ENCODE measurements around the gene GABRG3. TPM values are rescaled to one million over a fixed set of nuclear protein-coding genes. Genes with fewer than 3 reads are reported as not detected.

GABRG3 gene
- total and polyA plus RNA-seq, 3 donors from 2014 or later = 3.7 to 13.4 (median 6.9) TPM

DNA sequence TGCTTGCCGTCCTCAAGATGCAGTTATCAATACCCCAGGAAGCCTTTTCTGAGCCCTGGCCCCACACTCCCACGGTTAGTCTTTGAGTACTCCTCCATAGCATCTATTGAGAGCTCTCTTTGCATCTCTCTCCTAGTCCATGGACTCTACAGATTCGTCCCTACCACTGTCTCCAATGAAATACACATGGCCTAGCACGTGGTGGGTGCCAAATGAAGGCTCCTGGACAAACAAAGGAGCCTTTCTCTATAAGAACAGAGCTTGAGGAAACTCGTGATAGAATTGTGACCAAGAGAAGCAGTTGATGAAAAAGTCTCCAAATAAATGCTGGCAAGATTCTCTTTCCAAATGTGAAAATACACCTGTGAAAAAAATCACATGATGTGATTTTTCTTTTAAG, 166.1 kb downstream of the GABRG3 start:
- no peaks in the 10 kb centered on the region for H3K9me3 ChIP-seq
- WGBS, 2 donors = 50 to 67% methylated on average over 5 of the region's 5 CpGs
- H3K4me1 ChIP-seq = no peaks in the 10 kb centered on the region
- TF ChIP-seq, protein P1, sequence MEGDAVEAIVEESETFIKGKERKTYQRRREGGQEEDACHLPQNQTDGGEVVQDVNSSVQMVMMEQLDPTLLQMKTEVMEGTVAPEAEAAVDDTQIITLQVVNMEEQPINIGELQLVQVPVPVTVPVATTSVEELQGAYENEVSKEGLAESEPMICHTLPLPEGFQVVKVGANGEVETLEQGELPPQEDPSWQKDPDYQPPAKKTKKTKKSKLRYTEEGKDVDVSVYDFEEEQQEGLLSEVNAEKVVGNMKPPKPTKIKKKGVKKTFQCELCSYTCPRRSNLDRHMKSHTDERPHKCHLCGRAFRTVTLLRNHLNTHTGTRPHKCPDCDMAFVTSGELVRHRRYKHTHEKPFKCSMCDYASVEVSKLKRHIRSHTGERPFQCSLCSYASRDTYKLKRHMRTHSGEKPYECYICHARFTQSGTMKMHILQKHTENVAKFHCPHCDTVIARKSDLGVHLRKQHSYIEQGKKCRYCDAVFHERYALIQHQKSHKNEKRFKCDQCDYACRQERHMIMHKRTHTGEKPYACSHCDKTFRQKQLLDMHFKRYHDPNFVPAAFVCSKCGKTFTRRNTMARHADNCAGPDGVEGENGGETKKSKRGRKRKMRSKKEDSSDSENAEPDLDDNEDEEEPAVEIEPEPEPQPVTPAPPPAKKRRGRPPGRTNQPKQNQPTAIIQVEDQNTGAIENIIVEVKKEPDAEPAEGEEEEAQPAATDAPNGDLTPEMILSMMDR (IDR thresholded peaks at IDR 0.05) = no peak
- no peak for TF ChIP-seq POLR2A (IDR thresholded peaks at IDR 0.05)
- no peak overlapping the region for H3K27ac ChIP-seq
- no peak for DNase-seq
- intact Hi-C loops (cut with DNase I; ENCODE audit: low total_unique reads) = no loop called here
- no peaks in the 10 kb centered on the region for H3K27me3 ChIP-seq
- H3K36me3 ChIP-seq (ENCODE audit: low read depth, missing control alignments) = no peaks in the 10 kb centered on the region
- no peak overlapping the region for H3K4me3 ChIP-seq

DNA sequence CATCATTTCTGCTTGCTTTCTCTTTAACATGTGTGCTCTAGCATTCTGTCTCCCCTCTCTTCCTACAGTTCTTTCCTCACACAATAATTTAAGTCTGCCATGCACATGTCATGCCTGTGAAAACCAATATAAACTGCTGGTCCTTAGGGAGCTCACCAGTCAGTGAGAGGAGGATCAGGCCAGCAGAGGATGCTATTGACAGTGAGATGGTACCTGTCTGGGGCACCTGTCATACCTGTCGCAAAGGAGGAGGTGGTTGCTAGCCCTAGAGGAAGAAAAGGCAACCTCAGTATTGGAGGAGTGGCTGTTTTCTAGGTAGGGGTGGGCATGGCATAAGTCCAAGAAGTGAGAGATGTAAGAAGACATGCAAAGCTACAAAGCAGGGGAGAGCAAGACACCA, 194.6 kb downstream of the GABRG3 start:
- no peak for DNase-seq
- TF ChIP-seq POLR2A (IDR thresholded peaks at IDR 0.05) = no peak
- TF ChIP-seq, protein P1 (IDR thresholded peaks at IDR 0.05) = no peak
- H3K4me1 ChIP-seq = no peaks in the 10 kb centered on the region
- H3K36me3 ChIP-seq (ENCODE audit: low read depth, missing control alignments) = no peaks in the 10 kb centered on the region
- no peaks in the 10 kb centered on the region for H3K9me3 ChIP-seq
- no peaks in the 10 kb centered on the region for H3K27me3 ChIP-seq
- H3K27ac ChIP-seq = no peak overlapping the region
- 88 to 92% methylated on average over 1 of the region's 1 CpG for WGBS, 2 donors
- intact Hi-C loops (cut with DNase I; ENCODE audit: low total_unique reads) = no loop called here
- H3K4me3 ChIP-seq = no peak overlapping the region

DNA sequence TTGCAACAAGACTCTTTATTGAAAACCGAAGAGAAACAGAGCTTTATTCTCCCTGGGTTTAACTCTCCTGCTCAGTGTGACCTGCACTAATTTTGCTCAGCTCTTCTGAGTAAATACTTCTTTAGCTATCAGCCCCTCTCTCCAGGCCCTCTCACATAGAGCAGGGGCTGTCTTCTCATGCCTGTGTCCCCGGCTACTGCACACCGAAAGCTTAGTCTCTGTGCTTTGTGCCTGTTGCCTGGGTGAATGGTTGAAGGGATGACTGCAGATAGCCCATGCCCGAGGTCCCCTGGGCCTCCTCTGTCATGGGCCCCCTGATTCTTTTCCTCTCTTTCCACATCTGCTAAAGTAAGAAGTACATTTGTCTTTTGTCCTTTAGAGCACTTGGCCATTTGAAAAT, 195.9 kb downstream of the GABRG3 start:
- Histone ChIP-seq H3K4me1 (no peaks in the 10 kb centered on the region), H3K27ac (no peak overlapping the region), H3K27me3 (no peaks in the 10 kb centered on the region), H3K4me3 (no peak overlapping the region), H3K9me3 (no peaks in the 10 kb centered on the region), H3K36me3 (ENCODE audit: low read depth, missing control alignments) (no peaks in the 10 kb centered on the region)
- intact Hi-C loops (cut with DNase I; ENCODE audit: low total_unique reads) = no loop called here
- DNase-seq = no peak
- no peak for TF ChIP-seq POLR2A (IDR thresholded peaks at IDR 0.05)
- TF ChIP-seq, protein P1 (IDR thresholded peaks at IDR 0.05) = no peak
- WGBS, 2 donors = 68 to 78% methylated on average over 4 of the region's 4 CpGs

DNA sequence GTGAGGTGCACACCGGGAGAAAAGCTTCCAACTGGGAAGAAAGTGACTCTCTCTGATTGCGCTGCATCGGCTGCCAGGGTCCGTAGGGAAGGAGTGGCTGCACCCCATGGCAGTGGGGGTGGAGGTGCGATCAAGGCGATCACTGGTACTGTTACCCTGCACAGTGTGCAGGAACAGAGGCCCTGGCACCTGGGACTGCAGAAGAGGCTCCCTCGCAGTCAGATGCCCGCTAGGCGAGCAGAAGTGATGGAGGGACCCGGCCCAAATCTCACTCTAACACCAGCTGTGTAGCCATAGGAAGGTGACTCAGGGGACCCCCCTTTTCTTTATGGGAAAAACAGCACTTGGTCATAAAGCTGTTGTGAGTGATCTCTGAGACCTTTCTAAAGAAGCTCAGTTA, 196.8 kb downstream of the GABRG3 start:
- intact Hi-C loops (cut with DNase I; ENCODE audit: low total_unique reads) = no loop called here
- no peak overlapping the region for H3K27ac ChIP-seq
- H3K27me3 ChIP-seq = no peaks in the 10 kb centered on the region
- no peaks in the 10 kb centered on the region for H3K4me1 ChIP-seq
- H3K36me3 ChIP-seq (ENCODE audit: low read depth, missing control alignments) = no peaks in the 10 kb centered on the region
- H3K9me3 ChIP-seq = no peaks in the 10 kb centered on the region
- DNase-seq = no peak
- H3K4me3 ChIP-seq = no peak overlapping the region
- 92 to 95% methylated on average over 10 of the region's 10 CpGs for WGBS, 2 donors
- no peak for TF ChIP-seq POLR2A (IDR thresholded peaks at IDR 0.05)
- TF ChIP-seq, protein P1 (IDR thresholded peaks at IDR 0.05) = no peak

DNA sequence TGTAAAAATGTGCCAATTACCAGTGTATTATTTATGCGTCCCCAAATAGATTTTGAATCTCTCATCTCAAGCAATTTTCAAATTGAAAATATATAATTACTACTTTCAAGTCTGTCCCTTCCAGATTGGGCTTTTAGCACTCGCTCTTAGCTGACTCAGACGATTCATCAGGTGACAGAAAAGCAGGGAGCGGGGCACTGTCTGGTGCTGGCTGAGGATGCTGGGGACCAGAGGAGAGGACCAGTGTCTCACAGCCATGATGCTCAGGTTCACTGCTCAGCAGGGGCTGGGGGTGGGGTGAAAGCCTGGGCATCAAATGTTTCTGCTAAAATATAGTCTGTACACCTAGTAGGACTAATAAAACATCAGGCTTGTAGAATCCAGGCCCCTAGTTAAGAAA, 199.9 kb downstream of the GABRG3 start:
- H3K27me3 ChIP-seq = no peaks in the 10 kb centered on the region
- H3K4me3 ChIP-seq = no peak overlapping the region
- WGBS, 2 donors = 89 to 96% methylated on average over 4 of the region's 4 CpGs
- no peaks in the 10 kb centered on the region for H3K36me3 ChIP-seq (ENCODE audit: low read depth, missing control alignments)
- H3K27ac ChIP-seq = no peak overlapping the region
- H3K4me1 ChIP-seq = no peaks in the 10 kb centered on the region
- intact Hi-C loops (cut with DNase I; ENCODE audit: low total_unique reads) = no loop called here
- no peak for TF ChIP-seq POLR2A (IDR thresholded peaks at IDR 0.05)
- TF ChIP-seq, protein P1 (IDR thresholded peaks at IDR 0.05) = no peak
- DNase-seq = no peak
- no peaks in the 10 kb centered on the region for H3K9me3 ChIP-seq
